ENCODE results near the gene GRB10. TPM values are rescaled to one million over a fixed set of nuclear protein-coding genes. Genes with fewer than 3 reads are reported as not detected.

Gene GRB10
- total and polyA plus RNA-seq, 2 donors (not counting 3 experiments of a cell fraction or from before 2014, with no cell fraction given) = 43.7 to 240 TPM

- DNase-seq (ENCODE audit: low read depth, low spot score) (no peak), FAIRE-seq (no peak)
- Histone ChIP-seq H3K9me3 (replicated peaks; ENCODE audit: control insufficient read depth, insufficient read depth, low read length) (no peaks in the 10 kb centered on the region), H3K27ac (ENCODE audit: insufficient read depth, low read depth, low read length) (no peak overlapping the region), H3K9me1 (replicated peaks; ENCODE audit: control insufficient read depth, extremely low read depth, insufficient read depth, low read length) (no peaks in the 10 kb centered on the region), H4K20me1 (replicated peaks; ENCODE audit: control insufficient read depth, extremely low read depth, insufficient read depth, low read length) (no peaks in the 10 kb centered on the region), H3K4me1 (ENCODE audit: control insufficient read depth, extremely low read depth, insufficient read depth, low read length) (no peaks in the 10 kb centered on the region), H3K27me3 (ENCODE audit: control insufficient read depth in 2 of 2, insufficient read depth in 2 of 2, low read length in 2 of 2) (no peaks in the 10 kb centered on the region), H3K4me3 (replicated peaks in 1 of 3; ENCODE audit: insufficient read depth in 1 of 3, low read depth in 1 of 3, low read length in 3 of 3) (no peak overlapping the region), H2AFZ (ENCODE audit: low read depth, low read length) (no peak overlapping the region), H3K79me2 (ENCODE audit: control insufficient read depth, insufficient read depth, low read length) (peaks cover 65% of the 10 kb centered on the region), H3K4me2 (ENCODE audit: insufficient read depth, low read length) (no peak overlapping the region), H3K36me3 (ENCODE audit: control insufficient read depth in 2 of 2, extremely low read depth in 1 of 2, insufficient read depth in 2 of 2, low read length in 2 of 2) (peaks cover 8 to 17% of the 10 kb centered on the region in 2 experiments), H3K9ac (replicated peaks; ENCODE audit: extremely low read depth, insufficient read depth, low read length) (no peak overlapping the region)
- dilution Hi-C loops (cut with MboI; ENCODE audit: extremely low pct_ligation_motif_present, low sequenced_read_pairs) = no loop called here
- intact Hi-C loops (cut with micrococcal nuclease) = no loop called here
- ChIA-PET POLR2A (no interaction called here), CTCF (interaction anchor here (2.1 kb wide), 1 partner anchor 436 kb away, joined by 9 read pairs; no protein-coding TSS in a partner anchor)
- BruUV-seq (replicated peaks) = no TSS peak
- TF ChIP-seq MAX (IDR thresholded peaks at IDR 0.05; ENCODE audit: insufficient read depth, insufficient read length) (no peak), POLR2AphosphoS5 (IDR thresholded peaks at IDR 0.05; ENCODE audit: insufficient read depth, low read depth, low read length) (no peak), POLR2A (IDR thresholded peaks at IDR 0.05; ENCODE audit: low read depth, low read length) (no peak), CTCF (IDR thresholded peaks at IDR 0.05; ENCODE audit: extremely low read depth in 1 of 2, insufficient read depth in 1 of 2, low read depth in 1 of 2, low read length in 2 of 2) (no peak), FOS (IDR thresholded peaks at IDR 0.05; ENCODE audit: borderline replicate concordance, insufficient read depth, low read length) (no peak)
Observed at GRCh38 chr7:50704844-50705243, 77.9 kb downstream of the GRB10 start.

GRCh38 chr7:50703654-50704053, 79.0 kb downstream of the GRB10 start:
- Histone ChIP-seq H2AFZ (ENCODE audit: low read depth, low read length) (no peak overlapping the region), H3K27me3 (ENCODE audit: control insufficient read depth in 2 of 2, insufficient read depth in 2 of 2, low read length in 2 of 2) (no peaks in the 10 kb centered on the region), H3K9ac (replicated peaks; ENCODE audit: extremely low read depth, insufficient read depth, low read length) (no peak overlapping the region), H3K4me1 (ENCODE audit: control insufficient read depth, extremely low read depth, insufficient read depth, low read length) (no peaks in the 10 kb centered on the region), H3K9me3 (replicated peaks; ENCODE audit: control insufficient read depth, insufficient read depth, low read length) (no peaks in the 10 kb centered on the region), H3K9me1 (replicated peaks; ENCODE audit: control insufficient read depth, extremely low read depth, insufficient read depth, low read length) (no peaks in the 10 kb centered on the region), H4K20me1 (replicated peaks; ENCODE audit: control insufficient read depth, extremely low read depth, insufficient read depth, low read length) (no peaks in the 10 kb centered on the region), H3K4me2 (ENCODE audit: insufficient read depth, low read length) (no peak overlapping the region), H3K36me3 (ENCODE audit: control insufficient read depth in 2 of 2, extremely low read depth in 1 of 2, insufficient read depth in 2 of 2, low read length in 2 of 2) (peaks cover 8 to 14% of the 10 kb centered on the region in 2 experiments), H3K27ac (ENCODE audit: insufficient read depth, low read depth, low read length) (no peak overlapping the region), H3K4me3 (replicated peaks in 1 of 3; ENCODE audit: insufficient read depth in 1 of 3, low read depth in 1 of 3, low read length in 3 of 3) (no peak overlapping the region), H3K79me2 (ENCODE audit: control insufficient read depth, insufficient read depth, low read length) (peaks cover 56% of the 10 kb centered on the region)
- intact Hi-C loops (cut with micrococcal nuclease) (no loop called here), dilution Hi-C loops (cut with MboI; ENCODE audit: extremely low pct_ligation_motif_present, low sequenced_read_pairs) (no loop called here)
- POLR2A ChIA-PET = no interaction called here
- FAIRE-seq = no peak
- CTCF ChIA-PET = interaction anchor here (2.1 kb wide), 1 partner anchor 437 kb away, joined by 9 read pairs; no protein-coding TSS in a partner anchor
- no peak for TF ChIP-seq FOS (IDR thresholded peaks at IDR 0.05; ENCODE audit: borderline replicate concordance, insufficient read depth, low read length)
- TF ChIP-seq EZH2 (IDR thresholded peaks at IDR 0.05; ENCODE audit: borderline replicate concordance, low read depth, low read length, severe bottlenecking) = no peak
- TF ChIP-seq POLR2AphosphoS5 (IDR thresholded peaks at IDR 0.05; ENCODE audit: insufficient read depth, low read depth, low read length) = no peak
- no peak for TF ChIP-seq MYC (IDR thresholded peaks at IDR 0.05; ENCODE audit: low read depth, low read length)
- no peak for TF ChIP-seq POLR2A (IDR thresholded peaks at IDR 0.05; ENCODE audit: low read depth, low read length)
- no peak for TF ChIP-seq MAX (IDR thresholded peaks at IDR 0.05; ENCODE audit: insufficient read depth, insufficient read length)
- TF ChIP-seq JUN (IDR thresholded peaks at IDR 0.05; ENCODE audit: borderline replicate concordance, insufficient read depth, insufficient read length, low read depth) = no peak
- TF ChIP-seq CTCF (IDR thresholded peaks at IDR 0.05; ENCODE audit: extremely low read depth in 1 of 2, insufficient read depth in 1 of 2, low read depth in 1 of 2, low read length in 2 of 2) = no peak
- TF ChIP-seq GATA2 (IDR thresholded peaks at IDR 0.05; ENCODE audit: insufficient read depth, insufficient read length, low read depth, low read length) = no peak
- DNase-seq (ENCODE audit: low read depth, low spot score) = no peak
- BruUV-seq (replicated peaks) = no TSS peak

All from endothelial cell of umbilical vein (primary cell).